ENCODE data around the gene SCUBE2. TPM values are rescaled to one million over a fixed set of nuclear protein-coding genes. Genes with fewer than 3 reads are reported as not detected.

SCUBE2 gene
- total and polyA plus RNA-seq, 2 donors (not counting 3 experiments of a cell fraction or from before 2014, with no cell fraction given): 0.55 to 3.5 TPM

DNA sequence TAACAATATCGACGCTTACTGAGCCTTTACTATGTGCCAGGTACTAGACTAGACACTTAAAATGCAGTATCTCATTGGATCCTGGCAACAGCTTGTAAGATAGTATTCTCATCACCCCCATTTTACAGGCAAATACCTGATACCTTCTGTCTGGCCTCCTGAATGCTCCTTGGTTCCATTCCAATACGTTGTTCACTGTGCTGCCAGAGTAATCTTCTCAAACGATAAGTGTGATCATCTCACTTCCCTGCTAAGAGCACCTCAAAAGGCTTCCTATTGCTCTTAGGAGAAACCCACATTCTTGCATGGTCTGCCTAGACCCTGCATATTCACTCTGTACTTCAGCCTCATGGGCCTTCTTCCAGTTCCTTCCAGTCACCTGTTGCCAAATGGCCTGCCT is 86.3 kb downstream of the SCUBE2 start:
- H3K27me3 ChIP-seq (ENCODE audit: control insufficient read depth in 2 of 2, insufficient read depth in 2 of 2, low read length in 2 of 2): peaks cover 23 to 28% of the 10 kb centered on the region in 2 experiments
- H3K9me1 ChIP-seq (replicated peaks; ENCODE audit: control insufficient read depth, extremely low read depth, insufficient read depth, low read length): no peaks in the 10 kb centered on the region
- no peaks in the 10 kb centered on the region for H4K20me1 ChIP-seq (replicated peaks; ENCODE audit: control insufficient read depth, extremely low read depth, insufficient read depth, low read length)
- CTCF ChIA-PET: interaction anchor here (2.1 to 3.2 kb wide), 2 partner anchors 10 to 133 kb away, joined by 7 to 17 read pairs; no protein-coding TSS in a partner anchor
- dilution Hi-C loops (cut with MboI; ENCODE audit: extremely low pct_ligation_motif_present, low sequenced_read_pairs): no loop called here
- intact Hi-C loops (cut with micrococcal nuclease): no loop called here
- no TSS peak for BruUV-seq (replicated peaks)
- no peak overlapping the region for H3K27ac ChIP-seq (ENCODE audit: insufficient read depth, low read depth, low read length)
- no peak for TF ChIP-seq POLR2A (IDR thresholded peaks at IDR 0.05; ENCODE audit: low read depth, low read length)
- no peaks in the 10 kb centered on the region for H3K9me3 ChIP-seq (replicated peaks; ENCODE audit: control insufficient read depth, insufficient read depth, low read length)
- H2AFZ ChIP-seq (ENCODE audit: low read depth, low read length): no peak overlapping the region
- H3K4me1 ChIP-seq (ENCODE audit: control insufficient read depth, extremely low read depth, insufficient read depth, low read length): peaks cover 26% of the 10 kb centered on the region
- peaks cover 4% of the 10 kb centered on the region for H3K79me2 ChIP-seq (ENCODE audit: control insufficient read depth, insufficient read depth, low read length)
- no peaks in the 10 kb centered on the region for H3K36me3 ChIP-seq (ENCODE audit: control insufficient read depth in 2 of 2, extremely low read depth in 1 of 2, insufficient read depth in 2 of 2, low read length in 2 of 2)
- H3K4me2 ChIP-seq (ENCODE audit: insufficient read depth, low read length): no peak overlapping the region
- no peak for FAIRE-seq
- POLR2A ChIA-PET: no interaction called here
- no peak overlapping the region for H3K4me3 ChIP-seq (replicated peaks in 1 of 3; ENCODE audit: insufficient read depth in 1 of 3, low read depth in 1 of 3, low read length in 3 of 3)
- no peak for DNase-seq (ENCODE audit: low read depth, low spot score)
- H3K9ac ChIP-seq (replicated peaks; ENCODE audit: extremely low read depth, insufficient read depth, low read length): no peak overlapping the region

DNA sequence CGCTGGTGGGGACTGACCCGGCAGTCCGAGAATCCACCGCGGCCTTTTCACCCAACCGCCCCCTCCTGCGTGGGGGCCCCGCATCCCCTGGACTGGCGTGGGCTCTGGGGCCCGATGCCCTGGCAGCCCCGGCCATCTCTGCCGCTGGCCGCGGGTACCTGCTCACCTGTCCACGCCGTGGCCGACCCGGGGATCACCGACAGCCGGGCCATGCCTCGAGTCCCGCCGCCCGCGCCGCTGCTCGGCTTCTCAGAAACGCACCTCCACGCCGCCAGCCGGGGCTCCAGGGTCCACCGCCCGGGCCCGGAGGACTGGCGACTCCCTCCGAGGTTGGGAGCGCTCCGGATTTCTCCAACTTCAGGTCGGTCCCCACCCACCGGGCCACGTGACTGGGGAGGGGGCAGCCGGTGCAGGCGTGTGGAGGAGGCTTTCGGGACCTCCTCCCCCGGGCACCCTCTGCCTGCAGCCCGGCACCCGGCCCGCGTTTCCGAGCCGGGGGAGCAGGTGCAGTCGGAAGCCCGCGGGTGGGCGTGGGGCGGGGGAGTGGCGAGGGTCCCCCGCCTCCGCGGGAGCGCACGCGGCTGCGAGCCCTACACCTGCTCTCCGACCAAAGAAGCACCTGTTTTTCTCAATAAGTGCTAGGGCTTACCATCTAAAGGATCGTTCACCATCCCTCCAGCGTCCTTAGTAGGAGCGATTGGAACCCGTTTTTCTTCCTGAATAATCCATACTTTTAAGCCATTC is 87.0 kb downstream of the SCUBE2 start:
- TF ChIP-seq EZH2 (IDR thresholded peaks at IDR 0.05; ENCODE audit: borderline replicate concordance, low read depth, low read length, severe bottlenecking) (peak; percentile 74), JUN (IDR thresholded peaks at IDR 0.05; ENCODE audit: borderline replicate concordance, insufficient read depth, insufficient read length, low read depth) (no peak), GATA2 (IDR thresholded peaks at IDR 0.05; ENCODE audit: insufficient read depth, insufficient read length, low read depth, low read length) (no peak)
- no peaks in the 10 kb centered on the region for H4K20me1 ChIP-seq (replicated peaks; ENCODE audit: control insufficient read depth, extremely low read depth, insufficient read depth, low read length)
- H3K27me3 ChIP-seq (ENCODE audit: control insufficient read depth in 2 of 2, insufficient read depth in 2 of 2, low read length in 2 of 2): peaks cover 23 to 28% of the 10 kb centered on the region in 2 experiments
- POLR2A ChIA-PET: interaction anchor here (0.7 kb wide), 1 partner anchor 15 kb away, joined by 3 read pairs; no protein-coding TSS in a partner anchor
- H3K79me2 ChIP-seq (ENCODE audit: control insufficient read depth, insufficient read depth, low read length): peaks cover 4% of the 10 kb centered on the region
- no peak overlapping the region for H3K9ac ChIP-seq (replicated peaks; ENCODE audit: extremely low read depth, insufficient read depth, low read length)
- no peak overlapping the region for H3K27ac ChIP-seq (ENCODE audit: insufficient read depth, low read depth, low read length)
- peak overlapping the region; percentile 76 for H3K4me2 ChIP-seq (ENCODE audit: insufficient read depth, low read length)
- DNase-seq (ENCODE audit: low read depth, low spot score) (no peak), FAIRE-seq (no peak)
- no peaks in the 10 kb centered on the region for H3K9me3 ChIP-seq (replicated peaks; ENCODE audit: control insufficient read depth, insufficient read depth, low read length)
- H3K36me3 ChIP-seq (ENCODE audit: control insufficient read depth in 2 of 2, extremely low read depth in 1 of 2, insufficient read depth in 2 of 2, low read length in 2 of 2): no peaks in the 10 kb centered on the region
- CTCF ChIA-PET: interaction anchor here (2.5 to 3.2 kb wide), 2 partner anchors 11 kb away, joined by 17 read pairs; no protein-coding TSS in a partner anchor
- intact Hi-C loops (cut with micrococcal nuclease): loop anchor here (5.0 kb wide), 2 partner anchors 92 to 133 kb away; partner anchors contain the start of gene AKIP1
- H3K4me3 ChIP-seq (replicated peaks in 1 of 3; ENCODE audit: insufficient read depth in 1 of 3, low read depth in 1 of 3, low read length in 3 of 3): peak overlapping the region in 2 of 3 experiments; percentile 33 to 57
- peaks cover 26% of the 10 kb centered on the region for H3K4me1 ChIP-seq (ENCODE audit: control insufficient read depth, extremely low read depth, insufficient read depth, low read length)
- dilution Hi-C loops (cut with MboI; ENCODE audit: extremely low pct_ligation_motif_present, low sequenced_read_pairs): no loop called here
- no TSS peak for BruUV-seq (replicated peaks)
- H3K9me1 ChIP-seq (replicated peaks; ENCODE audit: control insufficient read depth, extremely low read depth, insufficient read depth, low read length): no peaks in the 10 kb centered on the region
- peak overlapping the region; percentile 89 for H2AFZ ChIP-seq (ENCODE audit: low read depth, low read length)
